OCI-LY3 (cell line): ENCODE data around the gene TTYH2.

Experiments used
- H2AFZ ChIP-seq: fragments of 200-600, 300-600 bp; shearing (Covaris generic); 2 replicates; pipeline ENCODE4 v1.6.0; 2014; ENCODE audit warnings: antibody characterized with exemption, low read depth, low read length
- H3K27ac ChIP-seq: fragments of 200-600, 300-600 bp; sonication (generic); 2 replicates; pipeline ENCODE4 v1.5.1; 2014; ENCODE audit warnings: mild to moderate bottlenecking, low read length, moderate library complexity, mixed read lengths
- H3K27me3 ChIP-seq: fragments of 200-600, 300-600 bp; sonication (generic); 2 replicates; pipeline ENCODE4 v1.6.1; 2014; ENCODE audit warnings: low read depth, low read length, mixed read lengths
- H3K36me3 ChIP-seq: fragments of 200-600, 300-600 bp; sonication (generic); replicated peaks from 2 replicates; pipeline ENCODE3; 2014; ENCODE audit warnings: low read depth, low read length, mixed read lengths
- H3K4me1 ChIP-seq: fragments of 300-600, 200-600 bp; sonication (generic); 2 replicates; pipeline ENCODE4 v1.6.1; 2014; ENCODE audit warnings: low read length, mixed read lengths
- H3K4me2 ChIP-seq: fragments of 200-600, 300-600 bp; sonication (generic); 2 replicates; pipeline ENCODE4 v1.6.1; 2014; ENCODE audit warnings: low read length, mixed read lengths
- H3K4me3 ChIP-seq: fragments of 300-600, 200-600 bp; sonication (generic); 2 replicates; pipeline ENCODE4 v1.5.1; 2014; ENCODE audit warnings: antibody characterized with exemption, mild to moderate bottlenecking, low read length, moderate library complexity
- H3K79me2 ChIP-seq: fragments of 300-600, 200-600 bp; shearing (Covaris generic); 2 replicates; pipeline ENCODE4 v1.6.1; 2014; ENCODE audit warnings: mild to moderate bottlenecking, low read length, mixed read lengths
- H3K9ac ChIP-seq: fragments of 300-600, 200-600 bp; shearing (Covaris generic); 2 replicates; pipeline ENCODE4 v1.6.0; 2014; ENCODE audit warnings: mild to moderate bottlenecking, low read length, moderate library complexity
- H3K9me3 ChIP-seq: fragments of 200-600, 300-600 bp; shearing (Covaris generic); 2 replicates; pipeline ENCODE4 v1.6.1; 2014; ENCODE audit warnings: low read length, mixed read lengths; ENCODE audit not compliant: insufficient read depth
- H4K20me1 ChIP-seq: fragments of 200-600, 300-600 bp; sonication (generic); 2 replicates; pipeline ENCODE4 v1.6.1; 2016; ENCODE audit warnings: low read length, mixed read lengths; ENCODE audit not compliant: insufficient read depth
- EZH2phosphoT487 ChIP-seq: fragments of 200-600 bp; shearing (Covaris generic); IDR thresholded peaks from 2 replicates; pipeline ENCODE4 v1.6.1; 2018; ENCODE audit warnings: antibody characterized with exemption, mixed run types, low read depth
- TF ChIP-seq, protein P1 (sequence below): fragments of 200-600, 300-600 bp; sonication (generic); IDR thresholded peaks from 2 replicates; pipeline ENCODE4 v1.5.1; 2014; ENCODE audit warnings: antibody characterized with exemption, low read length, low read depth

The TTYH2 gene, protein sequence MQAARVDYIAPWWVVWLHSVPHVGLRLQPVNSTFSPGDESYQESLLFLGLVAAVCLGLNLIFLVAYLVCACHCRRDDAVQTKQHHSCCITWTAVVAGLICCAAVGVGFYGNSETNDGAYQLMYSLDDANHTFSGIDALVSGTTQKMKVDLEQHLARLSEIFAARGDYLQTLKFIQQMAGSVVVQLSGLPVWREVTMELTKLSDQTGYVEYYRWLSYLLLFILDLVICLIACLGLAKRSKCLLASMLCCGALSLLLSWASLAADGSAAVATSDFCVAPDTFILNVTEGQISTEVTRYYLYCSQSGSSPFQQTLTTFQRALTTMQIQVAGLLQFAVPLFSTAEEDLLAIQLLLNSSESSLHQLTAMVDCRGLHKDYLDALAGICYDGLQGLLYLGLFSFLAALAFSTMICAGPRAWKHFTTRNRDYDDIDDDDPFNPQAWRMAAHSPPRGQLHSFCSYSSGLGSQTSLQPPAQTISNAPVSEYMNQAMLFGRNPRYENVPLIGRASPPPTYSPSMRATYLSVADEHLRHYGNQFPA

DNA sequence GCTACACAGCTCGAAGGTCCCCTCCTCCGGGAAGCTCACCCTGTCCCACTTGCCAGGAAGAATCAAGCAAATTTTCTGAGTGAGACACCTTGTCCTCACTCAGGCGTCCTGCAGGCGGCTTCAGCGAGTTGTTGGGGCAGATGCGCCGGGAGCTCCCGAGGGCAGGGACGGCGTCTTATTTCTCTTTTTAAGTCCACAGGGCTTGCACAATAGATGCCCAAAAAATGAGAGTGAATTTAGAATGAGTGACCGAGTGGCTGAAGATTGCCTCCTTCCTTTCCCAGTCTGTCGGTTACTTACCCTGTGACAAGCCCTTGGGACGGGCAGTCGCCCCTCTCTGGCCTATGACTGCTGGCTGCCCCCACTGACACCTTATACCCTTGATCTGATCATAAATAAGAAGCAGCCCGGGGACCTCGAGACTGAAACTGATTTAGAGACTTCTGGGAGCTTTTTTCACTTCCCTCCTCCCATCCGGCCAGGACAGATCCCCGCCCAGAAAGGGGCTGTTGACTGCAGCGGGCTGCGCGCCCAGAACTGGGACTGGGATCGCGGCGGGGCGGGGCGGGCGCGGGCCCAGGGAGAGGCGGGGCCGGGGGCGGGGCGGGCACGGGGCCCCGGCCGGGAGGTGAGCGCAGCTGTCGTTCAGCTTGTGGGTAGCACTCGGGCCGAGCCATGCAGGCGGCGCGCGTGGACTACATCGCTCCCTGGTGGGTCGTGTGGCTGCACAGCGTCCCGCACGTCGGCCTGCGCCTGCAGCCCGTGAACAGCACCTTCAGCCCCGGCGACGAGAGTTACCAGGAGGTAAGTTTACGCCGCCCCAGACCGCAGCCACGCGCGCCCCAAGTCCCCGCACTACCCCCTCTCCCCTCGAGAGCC, at the start of gene TTYH2:
Gene TTYH2, plus strand, starts transcription at position 659 of the 879 bp plus-strand sequence. Its CDS starts 17 bp downstream, at position 676.
- Histone ChIP-seq H3K27me3 (no peaks in the 10 kb centered on the region), H3K4me3 (peak within 1 kb of the TSS; percentile 86), H3K9ac (peak within 1 kb of the TSS; percentile 69), H2AFZ (peak within 1 kb of the TSS; percentile 4; the same call in 1 of the 2 replicates), H3K9me3 (no peaks in the 10 kb centered on the region), H3K4me2 (peak within 1 kb of the TSS; percentile 88), H3K79me2 (peaks cover 16% of the 10 kb centered on the region), H3K4me1 (peaks cover 32% of the 10 kb centered on the region), H3K36me3 (peaks cover 17% of the 10 kb centered on the region), H4K20me1 (peaks cover 32% of the 10 kb centered on the region), H3K27ac (peak within 1 kb of the TSS; percentile 86)
- TF ChIP-seq EZH2phosphoT487, result no peak
- TF ChIP-seq, protein P1, sequence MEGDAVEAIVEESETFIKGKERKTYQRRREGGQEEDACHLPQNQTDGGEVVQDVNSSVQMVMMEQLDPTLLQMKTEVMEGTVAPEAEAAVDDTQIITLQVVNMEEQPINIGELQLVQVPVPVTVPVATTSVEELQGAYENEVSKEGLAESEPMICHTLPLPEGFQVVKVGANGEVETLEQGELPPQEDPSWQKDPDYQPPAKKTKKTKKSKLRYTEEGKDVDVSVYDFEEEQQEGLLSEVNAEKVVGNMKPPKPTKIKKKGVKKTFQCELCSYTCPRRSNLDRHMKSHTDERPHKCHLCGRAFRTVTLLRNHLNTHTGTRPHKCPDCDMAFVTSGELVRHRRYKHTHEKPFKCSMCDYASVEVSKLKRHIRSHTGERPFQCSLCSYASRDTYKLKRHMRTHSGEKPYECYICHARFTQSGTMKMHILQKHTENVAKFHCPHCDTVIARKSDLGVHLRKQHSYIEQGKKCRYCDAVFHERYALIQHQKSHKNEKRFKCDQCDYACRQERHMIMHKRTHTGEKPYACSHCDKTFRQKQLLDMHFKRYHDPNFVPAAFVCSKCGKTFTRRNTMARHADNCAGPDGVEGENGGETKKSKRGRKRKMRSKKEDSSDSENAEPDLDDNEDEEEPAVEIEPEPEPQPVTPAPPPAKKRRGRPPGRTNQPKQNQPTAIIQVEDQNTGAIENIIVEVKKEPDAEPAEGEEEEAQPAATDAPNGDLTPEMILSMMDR, result no peak

DNA sequence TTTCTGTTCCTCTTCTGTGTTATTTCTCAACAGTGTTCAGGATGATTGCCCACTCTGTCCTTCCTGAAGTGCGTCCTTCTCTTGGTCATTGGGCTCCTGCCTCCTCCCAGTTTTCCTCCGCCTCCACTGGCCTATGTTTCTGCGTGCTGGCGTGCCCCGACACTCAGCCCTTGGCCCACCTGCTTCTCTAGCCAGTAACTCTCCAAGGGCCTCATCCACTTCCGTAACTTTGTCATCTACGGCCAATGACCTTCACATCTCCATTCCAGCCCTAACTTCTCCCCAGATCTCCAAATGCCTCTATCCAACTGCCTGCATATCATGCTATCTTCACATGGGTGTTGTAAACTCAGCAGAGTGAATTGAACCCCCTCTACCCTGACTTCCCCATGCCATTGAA, 49.5 kb upstream of the TTYH2 start:
- no peak overlapping the region for H2AFZ ChIP-seq
- peaks cover 18% of the 10 kb centered on the region for H3K27me3 ChIP-seq
- H3K9me3 ChIP-seq, result no peaks in the 10 kb centered on the region
- no peak overlapping the region for H3K27ac ChIP-seq
- H3K9ac ChIP-seq, result no peak overlapping the region
- H3K4me1 ChIP-seq, result no peaks in the 10 kb centered on the region
- H3K36me3 ChIP-seq, result no peaks in the 10 kb centered on the region
- H3K4me2 ChIP-seq, result no peak overlapping the region
- H3K79me2 ChIP-seq, result no peaks in the 10 kb centered on the region
- TF ChIP-seq, protein P1, result no peak
- TF ChIP-seq EZH2phosphoT487, result no peak
- no peak overlapping the region for H3K4me3 ChIP-seq
- no peaks in the 10 kb centered on the region for H4K20me1 ChIP-seq

DNA sequence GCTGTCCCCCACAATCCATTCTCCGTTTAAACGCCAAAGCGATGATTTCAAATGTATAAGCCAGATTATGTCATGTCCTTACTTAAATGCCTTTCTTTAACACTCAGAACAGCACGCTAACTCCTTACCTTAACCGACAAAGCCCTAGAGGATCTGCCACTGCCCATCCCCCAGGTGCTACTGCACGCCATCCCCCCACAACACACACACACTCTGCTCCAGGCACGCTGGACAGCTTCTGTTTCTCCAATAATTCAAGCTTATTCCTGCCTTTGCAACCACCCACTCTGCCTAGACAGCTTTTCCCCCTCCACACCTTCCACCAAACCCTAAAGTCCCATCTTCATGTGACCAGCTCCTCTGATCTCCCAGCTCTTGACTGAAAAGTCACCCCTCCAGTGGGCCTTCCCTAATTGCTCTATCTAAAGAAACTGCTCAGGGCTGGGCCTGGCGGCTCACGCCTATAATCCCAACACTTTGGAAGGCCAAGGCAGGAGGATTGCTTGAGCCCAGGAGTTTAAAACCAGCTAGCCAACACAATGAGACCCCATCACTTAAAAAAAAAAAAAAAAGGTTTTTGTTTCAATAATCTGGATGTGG, 48.8 kb upstream of the TTYH2 start:
- Histone ChIP-seq H3K9me3 (no peaks in the 10 kb centered on the region), H3K4me1 (no peaks in the 10 kb centered on the region), H3K27ac (no peak overlapping the region), H3K4me2 (no peak overlapping the region), H4K20me1 (no peaks in the 10 kb centered on the region), H3K36me3 (no peaks in the 10 kb centered on the region), H3K79me2 (no peaks in the 10 kb centered on the region), H2AFZ (no peak overlapping the region), H3K9ac (no peak overlapping the region), H3K27me3 (peaks cover 18% of the 10 kb centered on the region), H3K4me3 (no peak overlapping the region)
- TF ChIP-seq, protein P1, result no peak
- TF ChIP-seq EZH2phosphoT487, result no peak
